GM19023 (cell line): ENCODE results near the gene IPO11.
"Not testable (repeated sequence)": the region's sequence is repeated elsewhere in the genome, so short reads cannot be mapped to it uniquely, and the experiment has no call there.

ENCODE experiments used
- ATAC-seq: cut with Tn5 transposase; IDR thresholded peaks from one replicate; pipeline ENCODE4 v1.9.1; 2021; ENCODE audit warnings: mild to moderate bottlenecking, moderate library complexity; ENCODE audit not compliant: unreplicated experiment

IPO11 gene

DNA sequence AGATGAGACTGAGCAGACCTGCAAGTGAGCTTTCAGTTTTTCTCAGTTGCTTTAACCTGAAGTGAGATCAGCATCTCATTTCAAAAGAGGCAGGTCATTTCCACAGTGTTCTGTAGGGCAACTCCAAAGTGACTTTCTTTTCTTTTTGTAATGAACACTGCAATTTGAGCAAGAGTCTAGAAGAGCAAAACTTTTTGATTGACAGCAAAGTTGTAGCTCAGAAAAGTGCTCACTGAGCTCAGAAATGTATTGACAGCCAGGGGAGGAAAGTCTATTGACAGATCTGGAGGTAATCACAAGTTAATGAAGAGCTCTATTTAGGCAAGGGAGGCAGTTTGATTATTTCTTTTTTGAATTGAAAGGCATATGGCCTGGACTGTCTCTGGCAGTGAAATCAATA, 220.7 kb downstream of the IPO11 start:
- no peak for ATAC-seq

DNA sequence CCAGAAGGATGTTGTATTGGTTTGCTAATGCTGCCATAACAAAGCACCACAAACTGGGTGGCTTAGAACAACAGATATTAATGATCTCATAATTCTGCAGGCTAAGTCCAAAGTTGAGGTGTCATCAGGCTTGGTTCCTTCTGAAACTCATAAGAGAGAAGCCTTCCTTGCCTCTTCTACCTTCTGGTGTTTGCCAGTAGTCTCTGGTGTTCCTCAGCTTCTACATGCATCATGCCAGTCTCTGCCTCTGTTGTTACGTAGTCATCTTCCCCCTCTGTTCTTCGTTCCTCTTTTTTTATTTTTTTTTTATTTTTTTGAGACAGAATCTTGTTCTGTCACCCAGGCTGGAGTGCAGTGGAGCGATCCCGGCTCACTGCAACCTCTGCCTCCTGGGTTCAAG, 227.9 kb downstream of the IPO11 start:
- no peak for ATAC-seq

DNA sequence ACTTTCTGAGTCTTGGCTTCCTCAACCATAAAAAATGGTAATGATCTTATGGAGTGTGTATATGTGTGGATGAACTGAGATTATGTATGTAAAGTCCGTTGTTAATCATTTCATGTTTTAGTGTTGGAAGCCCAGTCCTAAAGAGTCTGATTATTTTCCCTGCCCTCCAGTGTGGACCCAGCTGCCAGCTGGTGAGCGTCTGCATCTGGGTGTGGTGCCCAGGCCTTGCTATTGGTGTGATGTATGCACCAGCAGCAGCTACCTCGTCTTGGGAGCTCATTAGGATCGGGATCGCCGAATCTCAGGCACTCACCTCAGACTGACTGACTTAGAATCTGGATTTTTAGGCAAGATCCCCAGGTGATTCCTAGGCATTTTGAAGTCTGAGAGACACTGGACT, 229.9 kb downstream of the IPO11 start:
- ATAC-seq = no peak

DNA sequence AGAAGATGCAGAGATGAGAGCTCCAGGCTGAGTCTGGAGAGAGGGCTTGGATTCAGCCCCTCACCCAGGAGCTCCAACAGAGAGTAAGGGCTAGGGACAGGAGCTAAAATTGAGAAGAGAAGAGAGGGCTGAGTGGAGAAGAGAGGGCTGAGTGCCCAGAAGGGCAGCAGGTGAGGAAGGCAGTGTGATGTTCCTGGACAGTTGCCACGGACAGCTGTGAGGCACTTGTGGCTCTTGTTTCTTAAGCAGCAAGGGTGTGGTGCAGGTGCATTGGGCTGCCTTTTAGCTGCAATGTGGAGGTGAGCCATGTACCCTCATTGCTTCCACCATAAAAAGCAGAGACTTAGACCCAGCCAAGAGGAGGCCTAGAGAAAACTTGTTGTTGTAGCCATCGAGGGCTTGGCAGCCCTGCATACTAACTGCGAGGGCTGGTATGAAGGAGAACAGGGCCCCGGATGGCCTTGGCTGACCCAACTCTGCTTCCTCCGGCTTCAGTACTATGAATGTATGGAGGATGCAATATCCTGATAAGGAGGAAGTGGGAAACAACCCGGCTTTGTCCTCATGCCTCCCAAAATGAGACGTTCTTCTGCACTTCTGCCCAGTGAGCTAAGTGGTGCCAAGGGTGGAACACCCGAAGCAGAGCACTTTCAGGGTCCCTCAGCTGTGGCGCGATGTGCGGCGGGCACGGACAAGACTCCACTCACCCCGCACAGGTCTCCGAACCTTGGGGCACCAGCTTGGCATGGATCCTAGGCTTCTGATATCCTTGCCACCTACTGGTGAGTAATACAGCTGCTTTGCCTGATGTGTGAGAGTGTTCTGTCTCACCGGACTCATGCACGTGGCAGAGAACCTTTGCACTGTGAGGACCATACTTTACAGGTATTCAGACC, 231.2 kb downstream of the IPO11 start:
- no peak for ATAC-seq

DNA sequence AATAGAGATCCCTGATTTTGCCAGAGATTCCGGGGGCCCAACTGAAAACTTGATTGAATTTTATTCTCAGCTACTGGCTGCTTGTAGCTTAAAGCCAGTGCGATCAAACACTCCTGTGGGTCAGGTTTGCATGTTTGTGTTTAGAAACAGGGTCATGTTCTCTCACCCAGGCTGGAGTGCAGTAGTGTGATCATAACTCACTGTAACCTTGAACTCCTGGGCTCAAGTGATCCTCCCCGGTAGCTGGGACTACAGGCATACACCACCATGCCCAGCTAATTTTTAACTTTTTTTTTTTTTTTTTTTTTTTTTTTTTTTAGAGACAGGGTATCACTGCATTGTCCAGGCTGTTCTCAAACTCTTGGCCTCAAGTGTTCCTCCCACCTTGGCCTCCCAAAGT, 232.7 kb downstream of the IPO11 start:
- no peak for ATAC-seq

DNA sequence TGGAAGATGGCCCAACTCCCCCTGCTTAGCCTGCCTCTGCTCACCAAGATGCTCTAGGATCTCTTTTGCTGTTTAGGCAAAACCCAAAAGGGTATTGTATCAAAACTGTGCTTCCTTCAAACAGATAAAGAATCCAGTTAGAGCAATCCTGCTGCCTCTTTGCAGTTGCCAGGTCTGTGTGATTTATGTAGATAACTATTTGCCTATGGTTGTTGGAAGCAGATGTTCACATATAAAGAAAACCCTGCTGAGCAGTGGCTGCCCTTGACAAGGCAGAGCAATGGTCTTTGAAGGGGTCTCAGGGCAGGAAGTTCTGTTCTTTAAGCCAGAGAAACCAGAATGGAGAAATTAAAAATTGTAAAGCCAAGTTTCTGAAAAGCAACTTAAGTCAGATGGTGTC, 234.7 kb downstream of the IPO11 start:
- ATAC-seq = no peak

DNA sequence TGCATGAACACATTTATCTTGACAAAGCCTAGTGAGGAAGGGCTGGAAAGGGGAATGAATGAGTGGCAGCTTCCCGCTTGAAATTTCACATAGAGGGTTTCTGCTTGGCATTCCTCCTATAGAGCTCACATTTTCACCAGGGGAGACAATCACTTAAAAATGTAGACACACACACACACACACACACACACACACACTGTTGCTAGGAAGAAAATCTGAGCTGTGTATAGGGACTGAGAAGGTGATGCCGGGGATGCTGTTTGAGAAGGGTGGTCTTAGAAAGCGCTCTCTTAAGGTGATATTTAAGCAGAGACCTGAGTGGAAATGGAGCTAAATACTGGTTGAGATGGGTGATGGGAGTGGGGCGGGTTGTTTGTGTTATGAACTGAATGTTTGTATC, 236.5 kb downstream of the IPO11 start:
- no peak for ATAC-seq

DNA sequence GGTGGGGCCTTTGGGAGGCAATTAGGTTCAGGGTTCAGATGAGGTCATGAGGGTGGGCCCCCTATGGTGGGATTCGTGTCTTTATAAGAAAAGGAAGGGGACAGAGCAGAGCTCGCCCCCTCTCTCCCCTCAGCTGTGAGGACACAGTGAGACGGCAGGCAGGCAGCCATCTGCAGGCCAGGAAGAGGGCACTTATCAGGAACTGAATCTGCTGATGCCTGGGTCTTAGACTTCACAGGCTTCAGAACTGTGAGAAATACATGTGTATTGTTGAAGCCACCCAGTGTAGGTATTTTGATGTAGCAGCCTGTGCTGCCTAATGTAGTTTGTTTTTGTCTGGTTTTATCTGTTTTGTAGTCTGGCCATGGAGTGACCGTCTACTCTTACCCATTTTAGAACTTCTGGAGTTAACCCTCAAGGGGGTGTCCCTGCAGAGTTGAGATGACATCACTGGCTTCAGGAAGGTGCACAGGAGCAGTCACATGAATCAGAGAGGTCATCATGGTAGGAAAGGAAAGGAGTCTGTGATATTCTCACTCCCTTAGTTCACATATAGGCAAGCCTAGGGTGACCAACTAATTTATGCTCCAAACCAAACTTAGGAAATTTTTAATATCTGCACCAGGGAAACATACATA, 237.0 kb downstream of the IPO11 start:
- ATAC-seq = no peak

DNA sequence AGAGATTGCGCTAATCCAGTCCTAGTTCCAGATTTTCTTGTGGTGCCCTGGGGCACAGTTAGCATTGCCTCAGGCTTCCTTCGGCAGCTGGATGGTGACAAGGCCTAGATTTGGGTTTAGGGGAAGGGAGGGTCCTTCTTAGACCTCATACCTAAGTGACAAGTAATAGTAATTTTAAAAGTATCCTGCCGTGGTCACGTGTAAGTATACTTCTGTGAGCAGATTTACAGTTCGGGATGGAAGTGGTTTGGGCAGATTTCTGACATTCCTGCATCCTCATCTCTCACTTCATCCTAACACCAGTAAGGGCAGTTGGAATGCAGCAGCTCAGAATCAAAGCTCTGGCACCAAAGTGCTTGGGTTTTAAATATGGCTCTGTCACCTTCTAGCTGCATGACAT, 237.6 kb downstream of the IPO11 start:
- no peak for ATAC-seq

DNA sequence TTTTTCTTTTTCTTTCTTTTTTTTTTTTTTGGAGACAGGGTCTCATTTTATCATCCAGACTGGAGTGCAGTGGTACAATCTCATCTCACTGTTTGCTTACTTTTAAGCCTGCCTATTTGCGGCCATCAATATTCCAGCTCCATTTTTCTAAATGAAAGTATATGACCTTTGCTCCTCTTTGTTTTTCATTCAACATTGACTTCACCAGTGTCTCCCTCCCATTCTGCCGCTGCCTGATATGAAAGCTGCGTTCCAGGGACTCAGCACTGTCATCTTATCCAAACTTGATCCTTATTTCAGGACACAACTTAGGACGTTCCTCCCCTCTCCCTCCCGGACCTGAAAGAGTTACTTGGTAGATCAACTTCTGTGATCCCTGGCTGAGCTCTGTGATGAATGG, 239.7 kb downstream of the IPO11 start:
- no peak for ATAC-seq

DNA sequence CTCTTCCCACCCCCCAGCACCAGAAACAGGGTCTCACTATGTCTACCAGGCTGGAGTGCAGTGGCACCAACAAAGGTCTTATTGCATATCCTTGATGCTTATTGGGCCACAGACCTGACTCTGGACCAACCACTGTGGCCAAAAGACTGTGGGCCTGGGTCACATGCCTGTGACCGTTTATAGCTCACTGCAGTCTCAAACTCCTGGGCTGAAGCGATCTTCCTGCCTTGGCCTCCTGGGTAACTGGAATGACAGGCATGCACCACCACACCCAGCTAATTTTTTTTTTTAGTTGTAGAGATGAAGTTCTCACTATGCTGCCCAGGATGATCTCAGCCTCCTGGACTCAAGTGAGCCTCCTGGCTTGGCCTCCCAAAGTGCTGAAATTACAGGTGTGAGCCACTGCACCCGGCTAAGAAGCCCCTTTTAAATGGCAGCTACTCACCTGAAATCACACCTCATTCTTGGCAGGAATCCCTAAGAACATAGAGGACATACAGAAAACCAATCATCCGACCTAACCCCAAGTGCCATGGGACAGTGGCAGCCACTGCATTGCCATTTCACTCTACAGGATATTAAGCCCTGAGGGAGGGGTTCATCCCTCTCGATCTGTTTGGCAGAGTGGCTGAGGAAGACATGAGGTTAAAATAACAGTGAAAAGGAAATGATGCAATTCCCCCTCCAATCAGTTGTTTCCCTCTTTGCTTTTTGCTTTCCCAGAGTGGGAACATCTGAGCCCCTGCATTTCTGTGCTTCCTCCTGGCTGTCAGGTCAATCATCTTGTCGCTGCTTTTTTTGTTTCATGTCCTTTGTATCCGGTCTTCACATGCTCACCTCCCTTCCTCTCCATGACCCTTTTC, 240.7 kb downstream of the IPO11 start:
- ATAC-seq = no peak

DNA sequence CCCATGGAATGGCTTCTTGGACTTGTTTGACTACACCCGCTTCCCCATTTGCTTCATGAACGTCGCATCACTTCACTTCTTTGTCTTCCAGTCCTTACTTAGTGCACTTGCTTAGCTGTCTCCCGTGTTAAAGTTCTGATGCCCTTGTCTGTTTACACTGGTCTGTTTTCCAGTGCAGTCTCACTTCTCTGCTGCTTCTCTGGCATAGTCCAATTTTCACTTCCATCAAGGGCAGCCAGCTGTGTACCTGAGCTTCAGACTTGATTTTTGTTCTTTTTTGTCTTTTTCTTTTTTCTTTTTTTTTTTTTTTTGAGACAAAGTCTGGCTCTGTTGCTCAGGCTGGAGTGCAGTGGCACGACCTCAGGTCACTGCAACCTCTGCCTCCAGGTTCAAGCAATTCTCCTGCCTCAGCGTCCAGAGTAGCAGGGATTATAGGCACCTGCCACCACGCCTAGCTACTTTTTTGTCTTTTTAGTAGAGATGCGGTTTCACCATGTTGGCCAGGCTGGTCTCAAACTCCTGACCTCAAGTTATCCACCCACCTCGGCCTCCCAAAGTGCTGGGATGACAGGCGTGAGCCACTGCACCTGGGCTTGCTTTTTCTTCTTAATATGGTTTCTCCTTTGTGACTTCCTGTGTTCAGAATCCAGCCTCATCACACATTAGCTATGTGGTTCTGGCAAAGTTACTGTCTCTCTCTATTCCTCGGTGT, 241.5 kb downstream of the IPO11 start:
- no peak for ATAC-seq

DNA sequence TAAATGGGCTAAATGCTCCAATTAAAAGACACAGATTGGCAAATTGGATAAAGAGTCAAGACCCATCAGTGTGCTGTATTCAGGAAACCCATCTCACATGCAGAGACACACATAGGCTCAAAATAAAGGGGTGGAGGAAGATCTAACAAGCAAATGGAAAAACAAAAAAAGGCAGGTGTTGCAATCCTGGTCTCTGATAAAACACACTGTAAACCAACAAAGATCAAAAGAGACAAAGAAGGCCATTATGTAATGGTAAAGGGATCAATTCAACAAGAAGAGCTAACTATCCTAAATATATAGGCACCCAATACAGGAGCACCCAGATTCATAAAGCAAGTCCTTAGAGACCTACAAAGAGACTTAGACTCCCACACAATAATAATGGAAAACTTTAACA, 245.2 kb downstream of the IPO11 start:
- not testable (repeated sequence) for ATAC-seq

DNA sequence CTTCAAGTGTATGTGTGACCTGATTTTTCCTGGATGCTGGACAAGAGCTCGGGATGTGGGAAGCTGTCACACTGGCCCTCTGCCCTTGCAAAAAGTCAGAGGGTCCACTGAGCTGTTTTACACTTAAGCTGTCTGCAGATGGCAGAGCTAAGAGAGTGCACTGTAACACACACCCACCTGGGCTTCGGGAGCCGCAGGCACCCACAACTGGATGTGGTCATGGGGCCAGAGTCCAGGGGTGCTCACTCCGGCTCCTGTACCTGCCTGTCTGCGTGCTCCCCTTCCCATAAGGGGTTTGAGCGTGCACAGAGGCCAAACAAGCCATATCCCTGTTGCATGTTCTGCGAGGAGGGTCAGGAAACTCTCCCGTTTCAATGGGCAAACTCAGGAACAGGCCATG, 248.6 kb downstream of the IPO11 start:
- no peak for ATAC-seq

DNA sequence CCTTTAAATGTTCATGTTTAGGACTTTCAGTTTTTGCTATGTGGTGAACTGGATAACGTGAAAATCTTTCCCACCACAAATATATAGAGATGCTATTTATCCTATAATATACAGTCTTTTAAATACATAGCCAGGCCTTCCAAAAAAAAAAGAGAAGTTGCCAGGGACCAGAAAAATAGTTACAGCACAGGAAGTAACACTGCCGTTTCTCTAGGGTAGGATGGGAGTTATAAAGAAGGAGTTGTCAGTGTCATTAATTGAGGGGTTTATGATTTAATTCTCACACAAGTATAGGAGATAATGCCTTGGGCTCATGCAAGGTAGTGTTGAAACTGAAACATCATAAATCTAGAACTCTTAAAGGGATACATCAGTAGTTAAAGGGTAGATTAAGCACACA, 250.0 kb downstream of the IPO11 start:
- ATAC-seq = no peak

DNA sequence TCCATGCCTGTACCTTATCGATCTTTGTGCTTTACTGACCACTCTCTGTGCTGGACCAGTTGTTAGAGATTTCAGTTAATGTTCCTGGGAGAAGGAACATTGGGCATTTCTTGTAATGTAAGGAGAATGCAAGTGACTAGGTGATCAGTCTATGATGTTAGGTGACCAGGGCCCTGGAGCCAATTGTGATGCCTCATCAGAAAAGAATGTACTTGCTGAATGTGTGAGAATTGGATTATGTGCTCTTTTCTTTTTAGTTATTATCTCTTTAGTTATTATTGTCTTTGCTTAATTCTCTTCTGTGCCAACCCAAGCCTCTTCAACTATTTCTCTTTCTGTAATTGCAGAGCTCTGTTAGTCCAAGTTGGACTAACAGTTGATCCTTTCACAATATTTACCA, 258.9 kb downstream of the IPO11 start:
- ATAC-seq = no peak

DNA sequence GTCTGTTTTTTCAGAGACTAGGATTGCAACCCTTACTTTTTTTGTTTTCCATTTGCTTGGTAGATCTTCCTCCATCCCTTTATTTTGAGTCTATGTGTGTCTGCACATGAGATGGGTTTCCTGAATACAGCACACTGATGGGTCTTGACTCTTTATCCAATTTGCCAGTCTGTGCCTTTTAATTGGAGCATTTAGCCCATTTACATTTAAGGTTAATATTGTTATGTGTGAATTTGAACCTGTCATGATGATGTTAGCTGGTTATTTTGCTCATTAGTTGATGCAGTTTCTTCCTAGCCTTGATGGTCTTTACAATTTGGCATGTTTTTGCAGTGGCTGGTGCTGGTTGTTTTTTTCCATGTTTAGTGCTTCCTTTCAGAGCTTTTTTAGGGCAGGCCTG, 264.0 kb downstream of the IPO11 start:
- not testable (repeated sequence) for ATAC-seq
